Femur (tissue), 1 donor: Measurements from ENCODE around the gene PACS1.

Source experiments
- DNase-seq: peaks from one replicate; pipeline ENCODE4 v3.0.0-alpha.2; 2017

Gene PACS1

DNA sequence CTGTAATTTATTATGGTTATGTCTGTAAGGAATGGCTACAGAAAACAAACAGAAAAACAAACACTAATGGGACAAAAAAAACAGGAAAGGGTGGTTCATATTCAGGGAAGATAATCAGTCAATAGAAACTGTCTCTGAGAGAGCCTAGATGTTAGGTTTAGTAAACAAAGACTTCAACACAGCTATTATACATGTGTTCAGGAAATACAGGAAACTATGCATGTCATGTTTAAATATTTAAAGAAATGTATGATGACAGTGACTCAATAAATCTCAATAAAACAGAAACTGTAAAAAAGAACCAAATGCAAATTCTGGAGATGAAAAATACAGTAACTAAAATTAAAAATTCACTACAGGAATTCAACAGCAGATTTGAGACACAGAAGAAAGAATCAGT is 76.0 kb downstream of the PACS1 start:
- no peak for DNase-seq

DNA sequence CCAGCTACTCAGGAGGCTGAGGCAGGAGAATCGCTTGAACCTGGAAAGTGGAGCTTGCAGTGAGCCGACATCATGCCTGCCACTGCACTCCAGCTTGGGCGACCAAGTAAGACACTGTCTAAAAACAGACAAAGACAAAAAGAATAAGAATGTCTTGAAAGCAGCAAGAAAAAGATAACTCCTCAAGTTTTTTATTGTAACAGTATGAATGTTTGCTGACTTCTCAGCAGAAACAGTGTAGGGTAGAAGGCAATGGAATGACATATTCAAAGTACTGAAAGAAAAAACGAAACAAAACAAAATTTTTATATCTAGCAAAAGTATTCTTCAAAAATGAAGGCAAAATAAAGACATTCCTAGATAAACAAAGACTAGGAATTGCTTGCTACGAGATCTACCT is 76.9 kb downstream of the PACS1 start:
- no peak for DNase-seq

GRCh38 chr11:66150140-66150539 is 80.1 kb downstream of the PACS1 start:
- DNase-seq, result no peak

- DNase-seq, result no peak
These were observed 80.7 kb downstream of the PACS1 start for GRCh38 chr11:66150725-66151124.

DNA sequence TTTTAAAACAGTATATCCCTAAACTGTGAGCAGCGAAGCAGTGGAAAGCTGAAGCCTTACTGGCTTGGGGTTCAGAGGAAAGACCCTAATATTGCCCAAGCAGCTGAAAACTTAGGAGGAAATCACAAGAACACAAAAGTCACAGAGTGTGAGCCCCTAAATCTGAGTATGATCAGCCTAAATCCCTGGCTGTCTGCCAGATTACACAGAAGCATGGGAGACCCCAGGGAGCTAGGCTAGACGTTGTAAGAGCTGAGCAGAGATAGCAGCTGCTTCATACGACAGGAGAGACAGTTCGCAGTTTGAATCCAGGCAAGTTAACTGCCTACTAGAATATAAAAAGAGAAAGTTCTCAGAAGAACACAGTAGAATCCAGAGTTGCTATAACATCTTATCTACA is 81.2 kb downstream of the PACS1 start:
- DNase-seq, result no peak

DNA sequence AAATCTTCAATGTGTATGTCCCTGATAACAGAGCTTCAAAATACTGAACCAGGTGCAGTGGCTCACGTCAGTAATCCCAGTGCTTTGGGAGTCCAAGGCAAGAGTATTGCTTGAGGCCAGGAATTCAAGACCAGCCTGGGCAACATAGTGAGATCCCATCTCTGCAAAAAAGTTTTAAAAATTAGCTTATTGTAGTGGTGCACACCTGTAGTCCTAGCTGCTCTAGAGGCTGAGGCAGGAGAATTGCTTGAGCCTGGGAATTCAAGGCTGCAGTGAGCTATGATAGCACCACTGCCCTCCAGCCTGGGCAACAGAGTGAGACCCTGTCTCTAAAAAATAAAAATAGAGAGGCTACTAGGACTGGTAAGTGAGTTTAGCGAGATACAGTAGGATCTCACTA is 84.0 kb downstream of the PACS1 start:
- DNase-seq, result no peak

DNA sequence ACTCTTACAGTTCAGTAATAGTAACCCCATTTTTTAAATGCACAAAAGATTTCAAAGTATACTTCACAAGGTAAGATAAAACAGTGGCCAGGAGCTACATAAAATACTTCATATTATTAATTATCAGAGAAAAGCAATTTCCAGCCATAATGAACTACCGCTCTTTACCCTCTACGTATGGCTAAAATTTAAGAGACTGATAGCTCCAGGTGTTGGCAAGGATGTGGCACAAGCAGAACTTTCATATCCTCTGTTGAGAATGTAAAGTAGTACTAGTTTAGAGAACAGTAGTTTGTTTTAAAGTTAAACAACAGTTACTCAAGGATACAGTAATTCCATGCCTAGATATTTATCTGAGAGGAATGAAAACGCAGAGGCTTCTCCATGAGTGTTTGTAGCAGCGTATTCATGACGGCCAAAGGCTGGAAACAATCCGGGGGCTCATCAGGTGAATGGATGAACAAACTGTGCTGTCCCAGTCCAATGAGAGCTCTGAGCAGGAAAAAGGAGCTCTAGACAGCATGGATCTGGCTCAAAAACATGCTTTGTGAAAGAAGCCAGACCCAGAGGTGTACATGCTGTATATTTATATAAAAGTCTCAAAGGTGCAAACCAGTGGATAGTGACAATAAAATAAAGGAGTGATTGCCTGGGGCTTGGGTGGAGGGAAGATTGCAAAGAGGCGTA is 85.5 kb downstream of the PACS1 start:
- no peak for DNase-seq

DNA sequence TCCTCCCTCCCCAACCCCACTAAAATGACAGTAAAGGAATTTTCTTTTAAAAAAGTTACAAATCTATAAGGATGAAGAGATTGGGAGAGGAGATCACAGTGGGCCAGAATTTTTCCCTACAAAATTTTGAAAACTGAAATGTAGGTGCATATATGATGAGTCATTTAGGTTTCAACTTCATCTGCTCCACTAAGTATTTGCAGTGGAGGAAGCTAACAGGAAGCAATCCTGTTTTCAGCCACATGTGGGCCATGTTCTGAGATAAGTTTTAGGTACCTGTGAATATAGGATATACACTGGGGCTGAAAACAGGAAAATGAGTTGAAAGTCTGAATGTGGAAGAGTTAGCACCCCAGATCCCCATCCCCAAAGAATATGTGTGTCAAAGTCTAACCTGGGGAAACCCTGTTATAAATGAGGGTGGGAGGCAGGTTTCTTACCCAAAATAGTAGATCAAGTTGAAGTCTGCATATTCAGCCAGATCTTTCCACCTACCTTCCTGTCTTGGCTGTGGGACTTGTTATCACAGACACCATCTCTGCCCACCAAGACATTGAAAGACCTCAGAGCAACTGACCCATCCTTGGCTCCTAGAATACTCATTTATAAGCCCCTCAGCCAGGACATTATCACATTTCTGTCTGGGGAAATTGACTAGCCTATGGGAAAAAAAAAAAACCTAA is 87.3 kb downstream of the PACS1 start:
- DNase-seq, result no peak

DNA sequence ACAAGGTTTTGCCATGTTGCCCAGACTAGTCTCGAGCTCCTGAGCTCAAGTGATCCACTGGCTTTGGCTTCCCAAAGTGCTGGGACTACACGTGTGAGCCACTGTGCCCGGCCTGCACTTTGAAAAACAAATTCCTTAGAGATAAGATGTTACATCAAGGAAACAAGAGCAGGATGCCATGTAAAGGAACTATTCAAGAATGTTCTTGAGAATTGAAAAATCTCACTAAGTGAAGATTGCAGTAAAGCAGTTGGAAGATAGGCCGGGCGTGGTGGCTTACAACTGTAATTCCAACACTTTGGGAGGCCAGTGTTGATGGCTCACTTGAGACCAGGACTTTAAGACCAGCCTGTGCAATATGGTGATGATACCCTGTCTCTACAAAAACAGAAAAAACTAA is 88.1 kb downstream of the PACS1 start:
- DNase-seq, result no peak

DNA sequence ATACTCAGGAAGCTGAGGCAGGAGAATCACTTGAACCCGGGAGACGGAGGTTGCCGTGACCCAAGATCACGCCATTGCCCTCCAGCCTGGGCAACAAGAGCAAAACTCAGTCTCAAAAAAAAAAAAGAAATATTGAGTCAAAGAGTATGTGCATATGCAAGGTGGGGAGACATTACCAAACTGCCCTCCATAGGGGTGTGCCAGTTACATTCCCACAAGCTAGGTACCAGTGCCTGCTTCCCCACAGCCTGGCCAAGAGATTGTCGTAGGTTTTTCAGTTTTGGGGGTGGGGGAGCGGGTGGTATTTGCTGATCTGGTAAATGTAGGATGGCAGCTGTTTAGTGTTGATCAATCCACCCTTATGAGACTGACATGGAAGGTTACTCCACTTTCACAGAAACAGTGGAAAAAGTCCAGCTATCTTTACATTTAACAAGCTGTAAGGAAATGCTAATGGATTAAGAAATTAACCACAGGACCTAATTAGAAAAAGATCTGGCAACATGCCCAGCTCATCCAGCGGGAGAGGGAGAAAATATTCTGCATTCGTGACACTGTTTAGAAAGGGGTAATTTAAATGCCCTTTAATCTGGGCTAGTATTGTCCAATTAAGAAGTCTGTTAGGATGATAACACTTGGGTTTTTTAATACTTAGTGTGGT is 89.4 kb downstream of the PACS1 start:
- DNase-seq, result no peak

- DNase-seq, result no peak
These were observed 90.6 kb downstream of the PACS1 start for GRCh38 chr11:66160709-66161108.

DNA sequence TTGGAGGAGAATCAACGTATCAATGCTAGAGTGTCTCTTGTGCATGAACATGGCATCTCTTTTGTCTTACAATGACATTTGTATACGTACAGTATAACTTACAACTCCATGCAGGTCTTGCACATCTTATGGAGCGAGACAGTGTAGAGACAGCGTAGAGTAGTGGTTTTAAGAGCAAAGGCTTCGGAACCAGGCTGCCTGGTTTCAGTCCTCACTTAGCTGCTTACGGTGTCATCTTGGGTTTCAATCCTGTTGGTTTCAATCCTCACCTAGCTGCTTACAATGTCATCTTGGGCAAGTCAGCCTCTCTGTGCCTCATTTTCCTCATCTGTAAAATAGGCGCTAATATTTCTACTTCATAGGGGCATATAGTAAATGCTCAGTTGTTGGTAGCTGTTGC is 98.2 kb downstream of the PACS1 start:
- no peak for DNase-seq

DNA sequence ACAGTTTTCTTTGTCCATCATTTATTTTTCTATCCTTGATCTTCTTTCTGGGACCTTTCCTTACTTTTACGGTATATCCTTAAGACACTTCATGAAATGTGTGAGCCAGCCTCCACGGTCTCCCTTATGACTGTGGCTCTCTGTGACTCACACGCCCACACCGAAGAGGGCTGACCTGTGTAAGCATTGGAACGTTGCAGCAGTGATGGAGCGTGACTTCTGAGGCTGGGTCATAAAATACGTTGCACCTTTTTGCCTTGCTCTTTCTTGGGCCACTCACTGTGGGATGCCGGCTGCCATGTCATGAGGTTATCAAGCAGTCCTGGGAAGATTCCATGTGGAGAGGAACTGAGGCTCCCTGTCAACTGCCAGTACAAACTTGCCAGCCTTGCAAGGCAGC is 102.1 kb downstream of the PACS1 start:
- DNase-seq, result no peak

DNA sequence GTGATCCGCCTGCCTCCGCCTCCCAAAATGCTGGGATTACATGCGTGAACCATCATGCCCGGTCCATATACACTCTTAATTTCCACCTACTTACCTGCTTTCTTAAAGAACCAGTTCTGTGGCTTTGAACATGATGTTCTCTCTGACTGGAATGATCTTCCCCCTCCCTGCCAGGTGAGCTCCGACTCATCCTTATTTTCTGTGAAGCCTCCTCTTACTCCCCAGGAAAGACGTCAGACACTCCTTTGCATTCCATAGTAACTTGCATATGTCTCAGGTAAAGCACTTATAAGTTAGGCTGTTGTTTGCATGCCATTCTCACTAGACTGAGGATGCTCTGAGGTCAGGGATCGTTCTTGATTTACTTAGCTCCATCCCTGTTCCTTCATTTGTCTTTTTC is 106.6 kb downstream of the PACS1 start:
- no peak for DNase-seq

DNA sequence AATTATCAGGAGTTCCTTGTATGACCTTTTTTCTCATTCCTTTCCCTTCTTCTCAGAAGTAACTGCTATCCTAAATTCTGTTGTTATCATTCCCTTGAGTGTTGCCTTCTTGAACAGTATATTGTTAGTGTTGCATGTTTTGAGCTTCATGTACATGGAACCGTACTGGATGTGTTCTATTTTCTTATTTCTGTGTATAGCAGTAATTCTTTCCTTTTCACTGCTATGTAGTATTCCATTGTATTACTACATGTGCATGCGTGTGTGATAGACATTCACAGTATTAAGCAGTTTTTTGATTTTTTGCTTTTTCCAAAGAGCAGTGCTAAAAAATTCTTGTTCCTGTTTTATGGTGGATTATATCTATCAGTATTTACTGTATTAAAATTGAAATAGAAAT is 108.1 kb downstream of the PACS1 start:
- DNase-seq, result no peak

DNA sequence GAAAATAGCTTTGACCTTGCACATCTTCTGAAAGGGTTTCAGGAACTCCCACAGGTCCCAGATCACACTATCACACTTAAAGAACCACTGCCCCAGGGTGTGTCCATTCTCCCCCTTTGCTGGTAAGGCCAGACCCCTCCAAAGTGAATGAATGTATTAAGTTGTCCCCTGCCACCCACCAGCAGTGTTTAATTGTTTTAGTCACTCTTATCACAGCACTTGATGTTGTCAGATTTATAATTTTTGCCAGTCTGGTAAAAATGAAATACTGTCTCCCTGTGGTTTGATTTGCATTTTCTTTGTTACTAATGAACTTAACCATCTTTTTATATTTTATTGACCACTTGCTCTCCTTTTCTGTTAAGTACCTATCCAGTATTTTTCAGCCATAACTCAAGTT is 108.8 kb downstream of the PACS1 start:
- no peak for DNase-seq

- DNase-seq, result no peak
These were observed 111.7 kb downstream of the PACS1 start for GRCh38 chr11:66181632-66182315.

DNA sequence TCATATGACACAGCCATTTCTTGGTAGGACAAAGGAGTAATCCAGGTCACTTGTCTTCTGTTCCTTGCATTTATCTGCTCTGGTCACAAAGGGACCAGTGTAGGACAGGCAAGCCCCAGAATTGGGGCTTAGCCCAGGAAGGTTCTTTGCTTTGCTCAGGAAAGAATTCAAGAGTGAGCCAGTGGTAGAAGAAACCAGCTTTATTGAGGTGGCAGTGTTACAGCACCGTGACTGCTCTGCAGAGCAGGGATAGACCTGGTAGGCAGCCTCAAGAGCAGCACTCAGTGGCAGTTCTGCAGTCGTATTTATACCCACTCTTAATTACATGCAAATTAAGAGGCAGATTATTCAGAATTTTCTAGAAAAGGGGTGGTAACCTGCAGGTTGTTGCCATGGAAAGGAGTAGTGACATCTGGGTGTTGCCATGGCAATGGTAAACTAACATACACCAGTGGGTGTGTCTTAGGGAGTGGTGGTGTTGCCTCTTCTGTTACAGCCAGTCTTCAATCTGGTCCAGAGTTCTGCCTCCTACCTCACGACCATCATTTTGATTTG is 113.5 kb downstream of the PACS1 start:
- no peak for DNase-seq

GRCh38 chr11:66184728-66185127 is 114.7 kb downstream of the PACS1 start:
- DNase-seq, result no peak

- DNase-seq, result no peak
These were observed 116.4 kb downstream of the PACS1 start for GRCh38 chr11:66186470-66186869.

- no peak for DNase-seq
These were observed 117.4 kb downstream of the PACS1 start for GRCh38 chr11:66187453-66187852.

- no peak for DNase-seq
These were observed 118.5 kb downstream of the PACS1 start for GRCh38 chr11:66188580-66188979.

- DNase-seq, result no peak
These were observed 119.1 kb downstream of the PACS1 start for GRCh38 chr11:66189031-66189745.
